GM18499 (cell line): ENCODE data around the gene MAD2L1BP.
"Not testable (repeated sequence)": the region's sequence is repeated elsewhere in the genome, so short reads cannot be mapped to it uniquely, and the experiment has no call there.

Experiments
- ATAC-seq: cut with Tn5 transposase; IDR thresholded peaks from one replicate; pipeline ENCODE4 v1.9.1; 2021; ENCODE audit warnings: moderate number of reproducible peaks; ENCODE audit not compliant: insufficient read depth, unreplicated experiment

The MAD2L1BP gene

GRCh38 chr6:43625393-43625992 lies 10.1 kb upstream of the MAD2L1BP start:
- ATAC-seq, result no peak

GRCh38 chr6:43627008-43627825 lies 8.4 kb upstream of the MAD2L1BP start:
- no peak for ATAC-seq

- no peak for ATAC-seq
These were observed 7.1 kb upstream of the MAD2L1BP start for GRCh38 chr6:43628393-43629103.

DNA sequence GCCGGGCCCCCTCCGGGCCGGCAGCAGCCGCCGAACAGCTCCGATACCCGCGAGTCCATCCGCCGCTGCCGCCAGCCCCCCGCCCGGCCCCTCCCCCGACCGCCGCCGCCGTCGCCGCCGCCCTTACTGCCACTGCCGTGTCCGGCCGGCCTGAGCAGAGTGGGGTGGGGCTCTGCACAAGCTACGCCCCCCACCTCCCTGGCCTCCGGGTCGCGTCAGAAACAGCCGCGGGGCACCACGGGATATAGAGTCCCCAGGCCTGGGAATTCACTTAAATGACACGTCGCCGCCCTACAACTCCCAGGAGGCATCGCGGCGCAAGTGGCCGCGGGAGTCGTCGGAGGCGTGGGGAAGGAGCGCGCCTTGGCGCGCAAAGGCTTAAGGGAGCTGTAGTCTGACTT lies 6.5 kb upstream of the MAD2L1BP start, which contains the start of gene GTPBP2:
Gene GTPBP2 (minus strand): TSS at position 161 of the 401 bp plus-strand sequence. CDS start 102 bp downstream, at position 59.
- ATAC-seq, result peak; percentile 52

GRCh38 chr6:43629505-43630300 lies 5.9 kb upstream of the MAD2L1BP start:
- peak; percentile 59 for ATAC-seq

DNA sequence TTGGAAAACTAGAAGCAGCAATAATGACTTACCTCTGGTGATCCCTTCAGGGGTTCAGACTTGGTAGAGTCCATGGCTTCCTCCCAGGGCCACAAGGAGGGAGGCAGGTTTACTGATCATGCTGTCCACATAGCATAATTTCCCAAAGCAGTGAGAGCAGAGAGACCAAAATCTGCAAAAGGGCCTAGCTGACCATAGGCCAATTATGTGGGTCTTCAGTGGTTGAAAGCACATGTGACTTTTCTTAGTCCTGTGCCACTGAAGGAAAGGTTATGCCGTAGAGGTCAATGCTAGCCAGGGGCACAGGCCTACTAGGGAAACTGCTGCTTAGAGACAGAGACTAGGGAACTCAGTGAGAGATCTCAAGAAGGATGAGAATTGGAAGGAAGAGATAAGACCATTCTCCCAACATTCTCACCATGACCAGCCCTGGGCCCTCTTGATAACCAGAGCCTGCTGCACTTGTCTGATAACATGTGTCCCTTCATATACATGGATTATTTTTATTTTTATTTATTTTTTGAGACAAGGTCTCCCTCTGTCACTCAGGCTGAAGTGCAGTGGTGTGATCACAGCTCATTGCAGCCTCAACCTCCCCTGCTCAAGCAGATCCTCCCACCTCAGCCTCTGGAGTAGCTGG lies 4.5 kb upstream of the MAD2L1BP start:
- no peak for ATAC-seq

DNA sequence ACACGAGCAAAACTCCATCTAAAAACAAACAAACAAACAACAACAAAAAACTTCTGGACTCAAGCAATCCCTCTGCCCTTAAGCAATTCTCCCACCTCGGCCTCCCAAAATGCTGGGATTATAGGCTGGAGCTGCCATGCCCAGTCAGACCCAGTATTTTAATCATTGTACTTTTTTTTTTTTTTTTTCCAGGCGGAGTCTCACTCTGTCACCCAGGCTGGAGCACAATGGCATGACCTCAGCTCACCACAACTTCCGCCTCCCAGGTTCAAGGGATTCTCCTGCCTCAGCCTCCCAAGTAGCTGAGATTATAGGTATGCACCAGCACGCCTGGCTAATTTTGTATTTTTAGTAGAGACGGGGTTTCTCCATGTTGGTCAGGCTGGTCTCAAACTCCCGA lies 2.6 kb upstream of the MAD2L1BP start:
- ATAC-seq, result not testable (repeated sequence)

- ATAC-seq, result no peak
These were observed 837 bp upstream of the MAD2L1BP start for GRCh38 chr6:43634702-43635303.

- ATAC-seq, result no peak
These were observed 644 bp downstream of the MAD2L1BP start for GRCh38 chr6:43636308-43636659.

DNA sequence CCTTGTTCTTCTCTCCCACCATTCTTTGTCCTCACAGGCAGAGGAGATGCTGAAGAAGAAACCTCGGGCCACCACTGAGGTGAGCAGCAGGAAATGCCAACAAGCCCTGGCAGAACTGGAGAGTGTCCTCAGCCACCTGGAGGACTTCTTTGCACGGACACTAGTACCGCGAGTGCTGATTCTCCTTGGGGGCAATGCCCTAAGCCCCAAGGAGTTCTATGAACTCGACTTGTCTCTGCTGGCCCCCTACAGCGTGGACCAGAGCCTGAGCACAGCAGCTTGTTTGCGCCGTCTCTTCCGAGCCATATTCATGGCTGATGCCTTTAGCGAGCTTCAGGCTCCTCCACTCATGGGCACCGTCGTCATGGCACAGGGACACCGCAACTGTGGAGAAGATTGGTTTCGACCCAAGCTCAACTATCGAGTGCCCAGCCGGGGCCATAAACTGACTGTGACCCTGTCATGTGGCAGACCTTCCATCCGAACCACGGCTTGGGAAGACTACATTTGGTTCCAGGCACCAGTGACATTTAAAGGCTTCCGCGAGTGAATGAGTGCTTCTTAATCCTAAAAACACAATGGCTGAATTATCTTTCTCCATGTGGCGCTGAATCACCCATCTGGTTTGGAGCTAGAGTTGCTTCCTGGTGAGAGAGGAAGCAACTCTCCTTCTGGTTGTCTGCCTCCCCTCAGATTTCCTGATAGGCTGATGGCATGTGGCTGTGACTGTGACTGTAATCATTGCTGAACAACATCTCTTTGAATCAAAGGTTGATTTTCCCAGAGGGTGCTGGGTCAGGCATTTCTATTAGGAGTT lies 4.6 kb downstream of the MAD2L1BP start:
- no peak for ATAC-seq

DNA sequence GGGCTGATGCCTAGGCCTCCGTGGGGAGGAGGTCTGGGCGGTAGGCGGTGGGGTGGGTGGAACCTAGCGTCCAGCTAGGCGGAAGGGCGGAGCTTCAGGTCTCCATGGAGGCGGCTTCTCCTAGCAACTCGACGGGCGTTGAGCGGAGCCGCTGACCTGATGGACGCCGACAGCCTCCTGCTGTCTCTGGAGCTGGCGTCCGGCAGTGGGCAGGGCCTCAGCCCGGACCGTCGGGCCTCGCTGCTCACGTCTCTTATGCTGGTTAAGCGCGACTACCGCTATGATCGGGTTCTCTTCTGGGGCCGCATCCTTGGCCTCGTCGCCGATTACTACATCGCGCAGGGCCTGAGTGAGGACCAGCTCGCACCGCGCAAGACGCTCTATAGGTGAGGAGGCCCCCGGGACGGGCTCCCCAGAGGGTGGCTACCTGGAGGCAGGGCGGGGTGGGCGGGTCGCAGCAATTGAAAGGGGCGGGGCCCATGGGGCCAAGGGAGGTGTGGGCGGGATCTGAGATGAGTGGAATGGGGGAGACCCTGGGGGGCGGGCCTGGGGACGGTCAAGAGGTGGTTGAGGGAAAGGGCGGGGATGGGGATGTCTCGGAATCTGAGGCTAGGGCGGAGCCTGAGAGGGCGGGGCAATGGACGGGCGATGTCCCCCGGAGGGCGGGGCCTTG lies 9.4 kb downstream of the MAD2L1BP start, which contains the start of gene RSPH9:
Gene RSPH9 (plus strand): TSS at position 97 of the 673 bp plus-strand sequence. CDS start 63 bp downstream, at position 160.
- ATAC-seq, result no peak

- no peak for ATAC-seq
These were observed 9.9 kb downstream of the MAD2L1BP start for GRCh38 chr6:43645613-43645964.

- no peak for ATAC-seq
These were observed 12.0 kb downstream of the MAD2L1BP start for GRCh38 chr6:43647613-43648012.

- ATAC-seq, result no peak
These were observed 12.6 kb downstream of the MAD2L1BP start for GRCh38 chr6:43648248-43648647.

GRCh38 chr6:43652822-43653221 lies 17.2 kb downstream of the MAD2L1BP start:
- not testable (repeated sequence) for ATAC-seq

GRCh38 chr6:43657221-43657802 lies 21.7 kb downstream of the MAD2L1BP start:
- no peak for ATAC-seq

- no peak for ATAC-seq
These were observed 22.5 kb downstream of the MAD2L1BP start for GRCh38 chr6:43658161-43658560.

DNA sequence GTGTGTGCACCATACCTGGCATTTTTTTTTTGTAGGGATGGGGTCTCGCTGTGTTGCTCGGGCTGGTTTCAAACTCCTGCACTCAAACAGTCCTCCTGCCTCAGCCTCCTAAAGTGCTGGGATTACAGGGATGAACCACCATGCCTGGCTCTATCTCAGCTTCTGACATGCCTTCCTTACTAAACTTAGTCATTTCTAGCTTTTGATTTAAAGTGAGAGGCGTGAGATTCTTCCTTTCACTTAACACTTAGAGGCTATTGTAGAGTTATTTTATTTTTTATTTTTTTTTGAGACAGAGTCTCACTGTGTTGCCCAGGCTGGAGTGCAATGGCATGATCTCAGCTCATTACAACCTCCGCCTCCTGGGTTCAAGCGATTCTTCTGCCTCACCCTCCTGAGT lies 27.3 kb downstream of the MAD2L1BP start:
- ATAC-seq, result not testable (repeated sequence)
